HepG2 (cell line): ENCODE results near the gene NCOA5. TPM values are rescaled to one million over a fixed set of nuclear protein-coding genes. Genes with fewer than 3 reads are reported as not detected.

ENCODE experiments used
- ARNT2 ChIP-seq: sonication (generic); formaldehyde crosslinking; IDR thresholded peaks from 2 replicates; pipeline ENCODE4 v1.8.0; 2022; ENCODE audit warnings: mild to moderate bottlenecking, low read depth, missing genetic modification reagents, moderate library complexity
- BRD4 ChIP-seq: sonication (generic); formaldehyde crosslinking; IDR thresholded peaks from 2 replicates; pipeline ENCODE4 v1.4.0; 2020; ENCODE audit warnings: missing genetic modification reagents
- DBP ChIP-seq: sonication (generic); formaldehyde crosslinking; IDR thresholded peaks from 2 replicates; pipeline ENCODE4 v1.4.0; 2020; ENCODE audit warnings: missing genetic modification reagents; ENCODE audit errors: not compliant biosample characterization
- ERF ChIP-seq: IDR thresholded peaks from 2 replicates; pipeline ENCODE4 v1.6.1; 2018; ENCODE audit warnings: missing biosample characterization, missing genetic modification reagents
- HNRNPK ChIP-seq: fragments of 200-400 bp; formaldehyde crosslinking; IDR thresholded peaks from 2 replicates; pipeline ENCODE4 v1.6.1; 2018; ENCODE audit warnings: low read length, low read depth, moderate library complexity, mild to moderate bottlenecking; ENCODE audit not compliant: poor library complexity, severe bottlenecking
- HNRNPL ChIP-seq: fragments of 200-400 bp; formaldehyde crosslinking; IDR thresholded peaks from 2 replicates; pipeline ENCODE4 v1.6.1; 2017; ENCODE audit warnings: mild to moderate bottlenecking, low read depth, low read length
- KDM3A ChIP-seq: IDR thresholded peaks from 2 replicates; pipeline ENCODE4 v1.6.1; 2018; ENCODE audit warnings: low read depth, missing compliant biosample characterization
- KDM6A ChIP-seq: IDR thresholded peaks from 2 replicates; pipeline ENCODE4 v1.6.1; 2016; ENCODE audit warnings: low read depth
- KLF6 ChIP-seq: IDR thresholded peaks from 2 replicates; pipeline ENCODE4 v1.8.0; 2016; ENCODE audit warnings: missing biosample characterization, missing genetic modification reagents
- MEF2D ChIP-seq: sonication (generic); formaldehyde crosslinking; IDR thresholded peaks from 2 replicates; pipeline ENCODE4 v1.5.1; 2020; ENCODE audit warnings: mild to moderate bottlenecking, missing genetic modification reagents
- MTF2 ChIP-seq: sonication (generic); formaldehyde crosslinking; IDR thresholded peaks from 2 replicates; pipeline ENCODE4 v1.5.0; 2020; ENCODE audit warnings: missing genetic modification reagents, borderline replicate concordance
- MXI1 ChIP-seq: IDR thresholded peaks from 3 replicates; pipeline ENCODE4 v1.6.1; 2012; ENCODE audit warnings: low read depth, low read length, inconsistent platforms, borderline replicate concordance
- SNAPC5 ChIP-seq: sonication (generic); formaldehyde crosslinking; IDR thresholded peaks from 2 replicates; pipeline ENCODE4 v1.8.1; 2023; ENCODE audit warnings: mild to moderate bottlenecking, missing genetic modification reagents, borderline replicate concordance
- SP5 ChIP-seq: IDR thresholded peaks from 2 replicates; pipeline ENCODE4 v1.6.1; 2016; ENCODE audit warnings: low read depth, borderline replicate concordance
- THYN1 ChIP-seq: sonication (generic); formaldehyde crosslinking; IDR thresholded peaks from 2 replicates; pipeline ENCODE4 v1.8.1; 2023; ENCODE audit warnings: low read depth, mild to moderate bottlenecking, moderate library complexity, missing genetic modification reagents, borderline replicate concordance
- ZBTB37 ChIP-seq: sonication (generic); formaldehyde crosslinking; IDR thresholded peaks from 2 replicates; pipeline ENCODE4 v1.4.0; 2020; ENCODE audit warnings: mild to moderate bottlenecking, missing genetic modification reagents
- ZBTB7A ChIP-seq: sonication (generic); formaldehyde crosslinking; IDR thresholded peaks from 2 replicates; pipeline ENCODE4 v1.8.0; 2022; ENCODE audit warnings: mild to moderate bottlenecking, missing genetic modification reagents
- ZNF136 ChIP-seq: sonication (generic); formaldehyde crosslinking; IDR thresholded peaks from 2 replicates; pipeline ENCODE4 v1.8.1; 2022; ENCODE audit warnings: low read depth, mild to moderate bottlenecking, moderate library complexity, missing genetic modification reagents
- ZNF235 ChIP-seq: sonication (generic); formaldehyde crosslinking; IDR thresholded peaks from 2 replicates; pipeline ENCODE4 v1.8.1; 2023; ENCODE audit warnings: mild to moderate bottlenecking, missing genetic modification reagents, borderline replicate concordance
- ZNF331 ChIP-seq: sonication (generic); formaldehyde crosslinking; IDR thresholded peaks from 2 replicates; pipeline ENCODE4 v1.4.0; 2020; ENCODE audit warnings: missing genetic modification reagents
- ZNF382 ChIP-seq: sonication (generic); formaldehyde crosslinking; IDR thresholded peaks from 2 replicates; pipeline ENCODE4 v1.5.0; 2020; ENCODE audit warnings: missing genetic modification reagents, mild to moderate bottlenecking, borderline replicate concordance
- ZNF432 ChIP-seq: sonication (generic); formaldehyde crosslinking; IDR thresholded peaks from 2 replicates; pipeline ENCODE4 v1.5.0; 2020; ENCODE audit warnings: missing genetic modification reagents, mild to moderate bottlenecking, borderline replicate concordance
- ZNF629 ChIP-seq: sonication (generic); formaldehyde crosslinking; conservative IDR thresholded peaks from 2 replicates; pipeline ENCODE4 v1.5.0; 2020; ENCODE audit warnings: missing genetic modification reagents
- ZNF746 ChIP-seq: sonication (generic); formaldehyde crosslinking; IDR thresholded peaks from 2 replicates; pipeline ENCODE4 v1.8.0; 2022; ENCODE audit warnings: mild to moderate bottlenecking, missing genetic modification reagents
- ZNF839 ChIP-seq: sonication (generic); formaldehyde crosslinking; IDR thresholded peaks from 2 replicates; pipeline ENCODE4 v1.4.0; 2020; ENCODE audit warnings: missing genetic modification reagents, mild to moderate bottlenecking, borderline replicate concordance
- polyA plus RNA-seq, 8 experiments: library from polyadenylated mRNA; depleted of rRNA in 3 of 8; stranded (reverse) in 7 of 8; unstranded in 1 of 8; fragments of >200 nt; fragmentation: Illumina TruSeq in 4 of 8; extraction: Trizol in 4 of 8; gene quantifications; 2 replicates each; pipeline versions ENCODE4 v1.2.1 to v1.2.3, GENCODE V29; 2011 to 2016; ENCODE audit warnings: low read depth in 4 of 8, missing spikeins in 1 of 8, mixed read lengths in 1 of 8; ENCODE audit not compliant: insufficient read depth in 1 of 8
- total RNA-seq, 5 experiments: library from RNA; depleted of rRNA; stranded (reverse); fragments of >200 nt; fragmentation: Illumina TruSeq; extraction: Trizol; gene quantifications; 2 replicates each; pipeline ENCODE4 v1.2.3, GENCODE V29; 2016; ENCODE audit warnings: low read depth in 1 of 5
- TF ChIP-seq, protein P1 (sequence below): sonication (generic); IDR thresholded peaks from 2 replicates; pipeline ENCODE4 v1.6.1; 2016; ENCODE audit warnings: low read depth, borderline replicate concordance
- TF ChIP-seq, protein P2 (sequence below): sonication (generic); formaldehyde crosslinking; IDR thresholded peaks from 2 replicates; pipeline ENCODE4 v1.4.0; 2020; ENCODE audit warnings: missing genetic modification reagents

The NCOA5 gene
- total and polyA plus RNA-seq, 2 of the 13 experiments (the other 11 are each of a cell fraction or from before 2014, with no cell fraction given) = 16.5 to 28.4 TPM

GRCh38 chr20:46021361-46022359, 68.1 kb downstream of the NCOA5 start (continued):
- TF ChIP-seq DBP = no peak
- peak; percentile 45; the same call in 1 of the 2 replicates for TF ChIP-seq SP5 (CRISPR knock-in tag)
- no peak for TF ChIP-seq ARNT2 (CRISPR knock-in tag)
- TF ChIP-seq ZNF629 (CRISPR knock-in tag) = no peak
- no peak for TF ChIP-seq ZBTB7A
- TF ChIP-seq, protein P1, sequence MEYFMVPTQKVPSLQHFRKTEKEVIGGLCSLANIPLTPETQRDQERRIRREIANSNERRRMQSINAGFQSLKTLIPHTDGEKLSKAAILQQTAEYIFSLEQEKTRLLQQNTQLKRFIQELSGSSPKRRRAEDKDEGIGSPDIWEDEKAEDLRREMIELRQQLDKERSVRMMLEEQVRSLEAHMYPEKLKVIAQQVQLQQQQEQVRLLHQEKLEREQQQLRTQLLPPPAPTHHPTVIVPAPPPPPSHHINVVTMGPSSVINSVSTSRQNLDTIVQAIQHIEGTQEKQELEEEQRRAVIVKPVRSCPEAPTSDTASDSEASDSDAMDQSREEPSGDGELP = no peak
- 0 out of 3 replicates have a peak, but pooled peaks have one; percentile 40 for TF ChIP-seq MXI1
- no peak for TF ChIP-seq ZNF382 (CRISPR knock-in tag)
- peak; percentile 19 for TF ChIP-seq HNRNPK
- TF ChIP-seq, protein P2, sequence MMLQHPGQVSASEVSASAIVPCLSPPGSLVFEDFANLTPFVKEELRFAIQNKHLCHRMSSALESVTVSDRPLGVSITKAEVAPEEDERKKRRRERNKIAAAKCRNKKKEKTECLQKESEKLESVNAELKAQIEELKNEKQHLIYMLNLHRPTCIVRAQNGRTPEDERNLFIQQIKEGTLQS (CRISPR knock-in tag) = peak; percentile 42; the same call in 1 of the 2 replicates
- no peak for TF ChIP-seq ZNF136 (CRISPR knock-in tag)
- TF ChIP-seq BRD4 (CRISPR knock-in tag) = no peak
- TF ChIP-seq ZNF432 (CRISPR knock-in tag) = no peak
- TF ChIP-seq ZBTB37 (CRISPR knock-in tag) = no peak
- no peak for TF ChIP-seq SNAPC5 (CRISPR knock-in tag)
- peak; percentile 80; the same call in 1 of the 2 replicates for TF ChIP-seq KDM3A (CRISPR knock-in tag)
- TF ChIP-seq KLF6 = peak; percentile 67; the same call in 1 of the 2 replicates
- TF ChIP-seq HNRNPL = no peak
- 0 out of 2 replicates have a peak, but pooled peaks have one; percentile 46 for TF ChIP-seq MEF2D
- TF ChIP-seq ZNF839 (CRISPR knock-in tag) = 0 out of 2 replicates have a peak, but pooled peaks have one; percentile 21
- TF ChIP-seq THYN1 (CRISPR knock-in tag) = no peak
- TF ChIP-seq ZNF235 = no peak
- TF ChIP-seq ZNF331 (CRISPR knock-in tag) = no peak
- no peak for TF ChIP-seq ERF (CRISPR knock-in tag)
- peak; percentile 63; the same call in 1 of the 2 replicates for TF ChIP-seq ZNF746 (CRISPR knock-in tag)
- TF ChIP-seq KDM6A (CRISPR knock-in tag) = no peak
- peak; percentile 20; the same call in 1 of the 2 replicates for TF ChIP-seq MTF2 (CRISPR knock-in tag)
